ENCODE measurements around the gene ZBTB24. TPM values are rescaled to one million over a fixed set of nuclear protein-coding genes. Genes with fewer than 3 reads are reported as not detected.
A peak's percentile ranks its signal among the peaks of the same experiment; 100 is the strongest.

Gene ZBTB24
- polyA plus RNA-seq, 2 of the 4 experiments (the other 2 are of a cell fraction) = 4.5 to 5.4 TPM

DNA sequence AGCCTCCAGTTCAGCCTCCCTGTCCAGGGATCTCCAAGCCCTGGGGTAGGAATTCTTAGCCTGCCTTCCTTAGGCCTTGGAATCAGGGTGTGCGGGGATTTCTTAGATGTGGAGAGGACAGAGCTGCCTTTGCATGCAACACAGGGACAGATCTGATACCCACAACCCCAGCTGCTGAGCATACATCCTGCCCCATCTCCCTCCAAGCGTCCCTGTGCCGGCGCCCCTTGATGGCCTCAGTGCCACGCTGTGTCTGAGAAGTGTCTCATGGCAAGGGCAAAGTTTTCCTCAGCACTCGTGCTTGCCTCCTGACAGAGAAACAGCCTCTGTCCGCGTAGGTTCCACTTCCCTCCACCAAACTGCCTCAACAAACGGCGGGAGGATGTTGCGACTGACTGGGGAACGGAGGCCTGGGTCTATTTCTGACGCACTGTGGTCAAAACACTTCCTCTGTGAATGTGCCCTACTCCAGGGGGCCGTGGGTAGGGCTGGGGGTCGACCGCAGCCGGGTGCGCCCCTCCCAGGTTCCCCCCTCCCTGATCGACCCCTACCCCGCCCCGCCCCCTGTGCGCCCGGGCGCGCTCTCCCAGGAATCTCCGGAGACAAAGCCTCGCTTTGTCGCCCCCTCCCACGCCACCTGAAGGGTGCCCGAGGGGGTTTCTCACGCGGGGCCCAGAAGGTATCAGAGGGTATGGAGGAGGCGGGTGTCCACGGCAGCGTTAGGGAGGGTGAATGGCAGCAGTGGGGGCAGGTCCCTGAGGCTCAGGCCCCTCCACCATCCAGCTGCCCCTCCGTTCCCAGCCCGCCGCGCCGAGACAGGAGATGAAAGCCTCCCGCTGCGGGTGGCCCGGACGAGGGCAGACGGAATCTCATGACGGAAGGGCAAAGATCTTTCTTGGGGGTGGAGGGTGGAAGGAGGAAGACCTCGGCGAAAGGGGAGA lies 28.3 kb downstream of the ZBTB24 start:
- ATAC-seq (peak; percentile 25 to 36), DNase-seq (ENCODE audit: low read depth in 1 of 2, low spot score in 1 of 2) (no peak), FAIRE-seq (no peak)
- H3K4me1 ChIP-seq = peaks cover 14% of the 10 kb centered on the region; the same call in 1 of the 3 replicates
- ChIA-PET CTCF (interaction anchor here (1.0 to 2.5 kb wide), 4 partner anchors 10 to 267 kb away, joined by 4 to 16 read pairs (median 8); partner anchors contain the start of genes PPIL6 and SMPD2), POLR2A (interaction anchor here (4.1 kb wide), 1 partner anchor 13 kb away, joined by 18 read pairs; the partner anchor contains the start of genes PPIL6 and SMPD2)
- H3K4me2 ChIP-seq = peak overlapping the region; percentile 92
- WGBS (ENCODE audit: missing lambda C conversion rate) = 14% methylated on average over 18 of the region's 48 CpGs
- H3K4me3 ChIP-seq = peak overlapping the region; percentile 93
- TF ChIP-seq HOXB5 (CRISPR knock-in tag; IDR thresholded peaks at IDR 0.05) (no peak), NPAS2 (CRISPR knock-in tag; IDR thresholded peaks at IDR 0.05; ENCODE audit: borderline replicate concordance) (no peak), TFCP2L1 (CRISPR knock-in tag; IDR thresholded peaks at IDR 0.05) (no peak), JUNB (IDR thresholded peaks at IDR 0.05) (no peak), CEBPB (IDR thresholded peaks at IDR 0.05) (no peak), EP300 (IDR thresholded peaks at IDR 0.05) (no peak), RAD21 (conservative IDR thresholded peaks at IDR 0.05 in 1 of 2, IDR thresholded peaks at IDR 0.05 in 1 of 2) (no peak), HDAC2 (IDR thresholded peaks at IDR 0.05) (no peak), ZFP36 (IDR thresholded peaks at IDR 0.05; ENCODE audit: borderline replicate concordance, partially characterized antibody) (no peak), CBX8 (IDR thresholded peaks at IDR 0.05) (no peak), POLR2AphosphoS2 (conservative IDR thresholded peaks at IDR 0.05; ENCODE audit: low read length) (no peak), PHF8 (IDR thresholded peaks at IDR 0.05; ENCODE audit: borderline replicate concordance, low read depth) (no peak), RNF2 (IDR thresholded peaks at IDR 0.05; ENCODE audit: borderline replicate concordance, low read depth) (no peak)
- H3K27ac ChIP-seq = peak overlapping the region; percentile 81 to 93
- no peaks in the 10 kb centered on the region for H3K9me3 ChIP-seq

GRCh38 chr6:109453594-109454495 lies 29.2 kb downstream of the ZBTB24 start:
- TF ChIP-seq EHMT2 (IDR thresholded peaks at IDR 0.05; ENCODE audit: low read depth) (no peak), CHD4 (IDR thresholded peaks at IDR 0.05; ENCODE audit: borderline replicate concordance) (no peak), TFCP2L1 (CRISPR knock-in tag; IDR thresholded peaks at IDR 0.05) (no peak), BHLHE40 (IDR thresholded peaks at IDR 0.05; ENCODE audit: low read depth, low read length) (no peak), ATOH8 (CRISPR knock-in tag; IDR thresholded peaks at IDR 0.05; ENCODE audit: low read depth) (no peak), SMC3 (IDR thresholded peaks at IDR 0.05) (no peak), ZFP36 (IDR thresholded peaks at IDR 0.05; ENCODE audit: borderline replicate concordance, partially characterized antibody) (no peak), RARB (CRISPR knock-in tag; IDR thresholded peaks at IDR 0.05) (no peak), POLR2AphosphoS2 (conservative IDR thresholded peaks at IDR 0.05; ENCODE audit: low read length) (no peak), FOSL2 (IDR thresholded peaks at IDR 0.05) (no peak), FOSL2 (CRISPR knock-in tag; IDR thresholded peaks at IDR 0.05) (no peak), ESRRA (IDR thresholded peaks at IDR 0.05; ENCODE audit: borderline replicate concordance, low read length) (no peak)
- CTCF ChIA-PET = interaction anchor here (0.8 to 2.5 kb wide), 4 partner anchors 9 to 266 kb away, joined by 3 to 16 read pairs (median 5); partner anchors contain the start of genes PPIL6 and SMPD2
- Histone ChIP-seq H3K27ac (no peak overlapping the region; a peak in 1 of 6 replicates), H3K4me2 (peak overlapping the region; percentile 92), H3K4me1 (peaks cover 14% of the 10 kb centered on the region; the same call in 1 of the 3 replicates), H3K9me3 (no peaks in the 10 kb centered on the region), H3K4me3 (no peak overlapping the region)
- POLR2A ChIA-PET = interaction anchor here (0.5 to 4.1 kb wide), 2 partner anchors 12 to 36 kb away, joined by 3 to 18 read pairs; partner anchors contain the start of genes PPIL6 and SMPD2
- ATAC-seq (no peak), FAIRE-seq (no peak), DNase-seq (ENCODE audit: low read depth in 1 of 2, low spot score in 1 of 2) (no peak)
- 96% methylated on average over 15 of the region's 27 CpGs for WGBS (ENCODE audit: missing lambda C conversion rate)

All from A549 (cell line).